ENCODE data around the gene TRDN.
"Not testable (repeated sequence)": the region's sequence is repeated elsewhere in the genome, so short reads cannot be mapped to it uniquely, and the experiment has no call there.

Gene TRDN

DNA sequence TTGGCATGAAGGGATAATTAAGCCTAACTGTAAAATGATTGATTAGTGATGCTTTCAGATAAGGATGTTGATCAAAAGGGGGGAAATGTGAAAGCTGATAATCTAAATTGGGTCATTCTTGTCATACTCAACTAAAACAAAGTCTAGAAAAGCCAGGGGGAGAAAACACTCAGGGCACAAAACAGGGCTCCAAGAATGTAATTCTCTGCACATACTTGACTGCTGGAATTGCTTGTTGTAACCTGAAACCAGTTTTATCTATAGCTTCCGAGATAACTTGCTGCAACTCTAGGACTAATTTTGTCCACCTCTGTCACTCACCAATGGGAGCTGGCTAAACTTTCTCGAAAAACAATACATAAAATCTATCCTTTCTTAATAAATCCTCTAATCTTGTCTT, 330.4 kb downstream of the TRDN start:
- DNase-seq (ENCODE audit: low read depth in 3 of 3), result no peak

GRCh38 chr6:123295672-123296071, 341.1 kb downstream of the TRDN start:
- DNase-seq (ENCODE audit: low read depth in 3 of 3), result no peak

DNA sequence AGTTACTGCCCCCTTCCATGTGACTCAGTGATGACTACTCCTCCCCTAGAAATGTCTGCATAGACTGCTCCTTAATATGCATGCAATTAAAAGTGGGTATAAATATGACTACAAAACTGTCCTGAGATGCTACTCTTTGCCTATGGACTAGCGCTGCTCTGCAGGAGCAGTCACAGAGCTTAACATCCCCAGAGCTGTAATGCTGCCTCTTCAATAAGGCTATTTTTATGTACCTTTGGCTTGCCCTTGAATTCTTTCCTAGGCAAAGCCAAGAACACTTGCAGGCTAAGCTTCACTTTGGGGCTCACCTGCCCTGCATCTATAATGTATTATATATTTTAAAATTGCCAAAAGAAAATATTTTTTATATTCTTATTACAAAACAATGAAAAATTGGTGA, 341.6 kb downstream of the TRDN start:
- DNase-seq (ENCODE audit: low read depth in 3 of 3), result no peak

- no peak for DNase-seq (ENCODE audit: low read depth in 3 of 3)
Measured at GRCh38 chr6:123288649-123289048, 348.1 kb downstream of the TRDN start.

DNA sequence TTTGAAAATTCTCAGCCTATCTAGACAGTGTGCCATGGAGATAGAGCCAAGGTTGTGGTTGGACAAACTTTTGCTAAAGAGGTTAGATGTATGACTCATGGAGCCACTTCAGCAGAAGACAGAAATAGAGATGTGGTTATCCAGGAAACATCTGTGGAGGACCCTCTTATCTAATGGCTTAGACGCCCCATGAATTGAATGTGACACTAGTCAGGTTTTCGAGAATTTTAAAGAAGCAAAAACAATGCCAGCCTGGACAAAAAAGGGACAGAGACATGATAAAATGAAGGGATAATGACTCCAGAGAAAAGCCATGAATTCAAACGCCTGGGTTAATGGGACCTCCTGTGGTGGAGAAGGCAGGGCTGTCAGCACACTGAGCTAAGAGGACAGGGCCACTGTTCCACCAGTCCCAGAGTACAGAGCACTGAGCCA, 360.2 kb downstream of the TRDN start:
- no peak for DNase-seq (ENCODE audit: low read depth in 3 of 3)

- no peak for DNase-seq (ENCODE audit: low read depth in 3 of 3)
Measured at GRCh38 chr6:123263981-123264380, 372.8 kb downstream of the TRDN start.

- DNase-seq (ENCODE audit: low read depth in 3 of 3), result no peak
Measured at GRCh38 chr6:123240626-123241025, 396.1 kb downstream of the TRDN start.

DNA sequence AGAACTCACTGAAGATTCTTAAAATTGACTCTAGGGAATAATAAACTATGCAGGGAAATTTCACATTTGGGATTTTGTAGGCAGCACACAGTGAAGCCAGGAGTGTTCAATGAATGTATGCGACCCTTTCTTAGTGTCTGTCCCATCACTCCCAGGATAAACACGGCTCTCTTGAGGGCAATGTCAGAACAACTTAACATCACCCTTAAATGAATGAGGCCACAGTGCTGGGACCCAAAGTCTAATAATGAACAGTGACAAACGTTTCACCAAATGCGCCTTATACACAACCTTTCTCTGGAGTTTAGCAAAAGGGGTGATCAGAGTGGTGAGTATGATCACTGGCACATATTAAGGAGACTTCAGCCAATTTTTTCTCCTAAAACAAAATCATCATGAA, 403.4 kb downstream of the TRDN start:
- DNase-seq (ENCODE audit: low read depth in 3 of 3), result no peak

DNA sequence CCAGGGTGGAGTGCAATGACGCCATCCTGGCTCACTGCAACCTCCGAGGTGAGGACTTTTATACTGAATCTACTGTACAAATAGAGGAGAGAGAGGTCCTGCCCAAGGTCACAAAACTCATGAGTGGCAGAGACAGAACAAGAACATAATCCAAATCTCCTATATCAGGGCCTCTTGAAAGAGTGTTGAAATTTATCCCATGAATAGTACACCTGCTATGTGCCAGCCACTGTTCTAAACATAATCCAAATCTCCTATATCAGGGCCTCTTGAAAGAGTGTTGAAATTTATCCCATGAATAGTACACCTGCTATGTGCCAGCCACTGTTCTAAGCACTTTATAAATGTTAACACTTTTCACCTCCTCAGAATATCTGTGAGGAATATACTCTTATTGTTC, 409.0 kb downstream of the TRDN start:
- not testable (repeated sequence) for DNase-seq (ENCODE audit: low read depth in 3 of 3)

- no peak for DNase-seq (ENCODE audit: low read depth in 3 of 3)
Measured at GRCh38 chr6:123226398-123226797, 410.4 kb downstream of the TRDN start.

DNA sequence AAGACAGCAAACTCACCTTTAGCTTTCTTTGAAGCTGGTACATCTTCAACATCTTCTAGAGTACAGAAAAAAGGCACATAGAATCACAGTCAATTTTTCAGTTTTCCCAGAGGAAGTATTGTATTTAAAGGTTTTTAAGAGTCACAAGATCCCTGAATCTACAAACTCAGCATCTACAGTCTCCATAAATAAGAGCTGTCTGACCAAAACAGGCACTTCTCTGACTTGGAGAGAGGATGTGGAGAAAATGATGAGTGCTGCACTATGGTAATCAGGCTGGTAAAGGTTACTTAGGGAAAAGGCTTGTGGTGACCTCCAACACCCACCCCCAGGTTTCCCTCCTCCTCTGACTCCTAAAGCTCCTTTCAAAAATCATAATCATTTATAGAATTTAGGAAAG, 412.7 kb downstream of the TRDN start:
- no peak for DNase-seq (ENCODE audit: low read depth in 3 of 3)

- DNase-seq (ENCODE audit: low read depth in 3 of 3), result no peak
Measured at GRCh38 chr6:123223461-123223860, 413.3 kb downstream of the TRDN start.

- no peak for DNase-seq (ENCODE audit: low read depth in 3 of 3)
Measured at GRCh38 chr6:123215211-123215610, 421.5 kb downstream of the TRDN start.

DNA sequence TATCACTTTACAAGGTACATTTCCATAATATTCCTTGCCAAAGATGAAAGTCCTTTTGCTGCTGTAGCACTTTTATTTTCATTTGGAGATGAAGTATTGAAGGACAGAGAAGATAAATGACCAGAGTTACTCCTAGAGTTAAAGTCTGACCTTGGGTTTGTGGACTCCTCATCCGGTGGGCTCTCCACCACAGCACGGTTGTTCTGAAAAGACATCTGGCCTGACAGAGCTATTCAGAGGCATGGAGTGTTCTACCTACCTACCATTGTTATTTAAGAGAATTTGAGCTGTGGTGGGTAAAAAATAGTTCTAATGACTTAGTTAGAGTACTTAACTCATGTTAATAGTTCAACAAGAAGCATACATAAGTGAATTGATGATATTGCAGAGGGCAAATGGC, 422.3 kb downstream of the TRDN start:
- no peak for DNase-seq (ENCODE audit: low read depth in 3 of 3)

DNA sequence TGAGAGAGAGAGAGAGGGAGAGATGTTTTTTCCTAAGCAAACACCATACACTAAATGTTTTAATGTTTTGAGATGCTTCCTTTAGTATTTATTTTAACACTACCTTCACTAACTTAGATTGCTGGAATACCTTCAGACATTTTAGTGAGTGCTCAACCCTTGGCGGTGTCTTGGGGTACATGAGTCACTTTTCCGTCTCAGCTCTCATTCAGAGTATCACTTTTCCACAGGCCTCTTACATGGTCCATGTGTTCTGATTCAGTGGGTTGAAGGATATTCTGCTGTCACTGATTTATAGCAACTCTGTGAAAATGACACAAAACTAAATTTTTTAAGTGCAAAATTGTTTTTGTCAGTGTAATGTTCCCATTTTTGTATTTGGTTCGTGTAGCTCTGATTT, 422.8 kb downstream of the TRDN start:
- DNase-seq (ENCODE audit: low read depth in 3 of 3), result no peak

- no peak for DNase-seq (ENCODE audit: low read depth in 3 of 3)
Measured at GRCh38 chr6:123211777-123212545, 424.8 kb downstream of the TRDN start.

DNA sequence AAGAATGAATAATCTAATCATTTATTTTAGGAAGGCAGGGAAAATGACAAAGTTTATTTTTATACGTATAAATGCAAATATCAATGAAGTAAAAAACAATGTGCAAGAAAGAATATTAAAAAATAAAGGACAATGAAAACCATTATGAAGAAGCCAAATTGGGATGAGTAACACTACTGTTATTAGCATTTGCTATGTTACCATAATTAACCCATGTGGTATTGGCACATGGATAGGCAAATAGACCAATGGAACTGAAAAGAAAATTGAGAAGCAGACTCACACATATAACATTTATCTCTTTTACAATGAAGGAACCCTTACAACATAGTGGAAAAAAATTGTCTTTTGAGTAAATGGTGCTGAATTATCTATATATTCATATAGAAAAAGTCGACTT, 426.1 kb downstream of the TRDN start:
- DNase-seq (ENCODE audit: low read depth in 3 of 3), result no peak

- DNase-seq (ENCODE audit: low read depth in 3 of 3), result no peak
Measured at GRCh38 chr6:123207967-123208510, 428.7 kb downstream of the TRDN start.

DNA sequence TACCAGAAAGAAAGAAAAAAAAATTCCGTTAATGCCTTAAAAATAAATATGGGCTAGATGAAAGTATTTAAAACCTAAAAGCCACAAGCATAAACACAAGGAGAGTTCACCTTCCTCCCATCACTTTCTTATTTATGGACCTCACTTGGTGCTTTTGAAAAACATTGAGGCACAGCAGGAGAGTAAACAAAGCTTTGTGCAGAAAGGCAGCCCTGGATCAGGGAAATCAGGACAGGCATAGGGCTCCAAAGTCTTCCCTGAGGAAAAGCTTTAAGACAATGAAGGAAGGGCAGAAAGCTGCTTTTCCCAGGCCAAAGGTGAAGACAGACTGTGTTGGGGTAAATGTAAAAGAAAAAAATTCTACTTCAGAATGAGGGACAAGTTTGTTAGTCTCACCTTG, 432.8 kb downstream of the TRDN start:
- DNase-seq (ENCODE audit: low read depth in 3 of 3), result no peak

DNA sequence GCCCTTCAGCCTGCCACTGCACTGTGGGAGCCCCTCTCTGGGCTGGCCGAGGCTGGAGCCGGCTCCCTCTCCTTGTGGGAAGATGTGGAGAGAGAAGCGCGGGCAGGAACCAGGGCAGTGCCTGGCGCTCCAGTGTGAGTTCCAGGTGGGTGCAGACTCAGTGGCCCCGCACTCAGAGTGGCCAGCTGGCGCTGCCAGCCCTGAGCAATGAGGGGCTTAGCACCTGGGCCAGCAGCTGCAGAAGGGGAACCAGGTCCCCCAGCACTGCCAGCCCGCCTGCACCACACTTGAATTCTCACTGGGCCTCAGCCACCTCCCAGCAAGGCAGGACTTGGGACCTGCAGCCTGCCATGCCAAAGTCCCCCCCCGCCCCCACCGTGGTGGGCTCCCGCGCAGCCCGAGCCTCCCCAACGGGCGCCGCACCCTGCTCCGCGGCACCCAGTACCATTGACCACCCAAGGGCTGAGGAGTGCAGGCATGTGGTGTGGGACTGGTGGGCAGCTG, 434.8 kb downstream of the TRDN start:
- DNase-seq (ENCODE audit: low read depth in 3 of 3), result no peak

DNA sequence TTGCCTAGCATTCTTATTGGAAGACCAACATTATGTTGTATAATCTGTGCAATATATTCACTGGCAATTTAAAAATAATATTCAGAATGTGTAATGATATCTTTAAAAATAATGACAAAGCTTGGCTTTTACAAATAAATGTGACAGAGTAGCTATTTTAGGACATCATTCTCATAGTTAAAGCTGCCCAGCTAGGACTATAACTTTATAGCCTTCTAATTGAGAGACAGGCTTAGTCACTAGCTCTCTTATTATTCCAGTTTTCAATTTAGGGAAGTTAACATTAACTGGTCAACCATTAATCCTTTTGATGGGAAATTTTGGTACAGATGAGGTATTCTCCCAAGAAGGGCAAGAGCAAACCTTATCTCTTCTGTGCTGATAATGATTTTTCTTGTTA, 443.5 kb downstream of the TRDN start:
- no peak for DNase-seq (ENCODE audit: low read depth in 3 of 3)

DNA sequence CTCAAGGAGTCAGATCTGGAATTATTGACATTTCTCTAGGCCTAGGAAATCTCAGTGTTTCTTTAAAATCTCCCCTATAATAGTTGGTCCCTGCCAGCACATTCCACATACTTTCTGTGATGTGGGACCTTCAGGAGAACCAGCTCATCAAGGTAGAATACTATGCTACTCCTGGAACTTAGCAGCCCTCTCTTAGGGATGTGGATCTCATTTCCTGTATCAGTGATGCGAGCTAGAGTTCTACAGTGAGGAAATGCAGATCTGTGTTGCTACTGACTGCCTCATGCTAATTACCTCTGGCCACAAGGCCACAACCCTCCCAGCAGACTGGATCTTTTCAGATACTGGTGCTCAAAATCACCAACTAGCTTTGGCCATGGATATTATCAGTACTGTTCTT, 446.9 kb downstream of the TRDN start:
- DNase-seq (ENCODE audit: low read depth in 3 of 3), result no peak

- DNase-seq (ENCODE audit: low read depth in 3 of 3), result no peak
Measured at GRCh38 chr6:123182998-123183397, 453.8 kb downstream of the TRDN start.

DNA sequence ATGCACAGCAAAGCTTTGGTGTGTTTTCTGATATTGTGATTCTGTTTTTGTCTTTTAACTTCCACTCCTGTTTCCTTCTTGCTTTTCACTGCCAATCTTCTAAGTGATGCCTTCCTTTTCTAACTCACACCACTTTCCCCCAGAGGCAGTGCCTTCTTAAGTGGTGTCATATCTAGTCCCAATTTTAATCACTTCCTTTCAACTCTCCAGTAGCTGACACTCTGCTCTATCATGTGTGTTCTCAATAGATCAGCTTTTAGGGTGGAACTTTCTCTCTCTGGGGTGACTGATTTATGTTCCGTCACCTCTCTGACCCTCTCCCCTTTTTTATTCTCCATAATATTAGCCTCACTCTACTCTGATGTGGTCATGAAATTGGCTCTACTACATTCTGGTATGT, 460.0 kb downstream of the TRDN start:
- no peak for DNase-seq (ENCODE audit: low read depth in 3 of 3)
